GM04503 (cell line): ENCODE results near the gene ACOT4.
"Not testable (repeated sequence)": the region's sequence is repeated elsewhere in the genome, so short reads cannot be mapped to it uniquely, and the experiment has no call there.

Source experiments
- DNase-seq: peaks from one replicate; pipeline ENCODE4 v3.0.0-alpha.2; 2012; ENCODE audit warnings: low read depth

ACOT4 gene

DNA sequence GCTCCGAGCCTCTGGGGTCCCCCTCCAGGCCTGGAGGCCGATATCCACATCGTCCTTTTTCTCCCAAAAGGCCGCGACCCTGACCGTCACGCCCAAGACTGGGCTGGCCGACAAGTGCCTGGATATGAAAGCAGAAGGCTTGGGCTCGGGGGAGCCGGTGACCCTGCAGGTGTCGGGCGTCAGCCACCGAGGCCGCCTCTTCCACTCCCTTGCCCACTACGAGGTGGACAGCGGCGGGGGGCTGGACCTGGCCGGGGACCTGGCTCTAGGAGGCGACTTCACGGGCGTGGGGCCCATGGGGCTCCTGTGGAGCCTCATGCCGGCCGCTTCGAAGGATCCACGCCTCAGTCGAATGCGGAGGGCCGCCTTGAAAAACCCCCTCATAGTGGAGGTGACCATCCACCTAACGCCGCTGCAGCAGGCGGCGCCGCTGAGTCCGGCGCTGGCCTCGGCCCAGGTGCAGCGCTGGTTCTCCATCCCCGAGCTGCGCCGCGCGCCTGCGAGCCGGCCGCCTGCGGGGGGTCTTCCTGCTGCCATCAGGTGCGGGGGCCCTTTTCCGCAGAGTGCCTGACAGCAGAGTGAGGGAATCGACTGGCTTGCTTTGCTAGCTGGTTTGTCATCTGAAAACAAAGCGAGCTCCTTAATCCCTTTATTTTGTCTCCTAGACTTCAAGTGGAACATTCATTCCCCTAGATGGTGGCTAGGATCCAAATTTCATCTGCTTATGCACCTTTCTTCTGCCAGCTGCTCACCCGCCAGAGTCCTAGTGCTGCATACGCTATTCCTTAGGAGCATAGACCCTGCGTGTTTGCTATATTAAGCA lies 42.5 kb downstream of the ACOT4 start:
- no peak for DNase-seq

DNA sequence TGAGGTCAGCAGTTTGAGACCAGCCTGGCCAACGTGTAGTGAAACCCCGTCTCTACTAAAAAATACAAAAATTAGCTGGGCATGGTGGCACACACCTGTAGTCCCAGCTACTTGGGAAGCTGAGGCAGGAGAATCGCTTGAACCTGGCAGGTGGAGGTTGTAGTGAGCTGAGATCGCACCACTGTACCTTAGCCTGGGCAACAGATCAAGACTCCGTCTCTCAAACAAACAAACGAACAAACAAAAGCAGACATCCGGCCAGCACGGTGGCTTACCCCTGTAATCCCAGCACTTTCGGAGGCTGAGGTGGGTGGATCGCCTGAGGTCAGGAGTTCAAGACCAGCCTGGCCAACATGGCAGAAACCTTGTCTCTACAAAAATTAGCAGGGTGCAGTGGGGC lies 44.7 kb downstream of the ACOT4 start:
- not testable (repeated sequence) for DNase-seq

DNA sequence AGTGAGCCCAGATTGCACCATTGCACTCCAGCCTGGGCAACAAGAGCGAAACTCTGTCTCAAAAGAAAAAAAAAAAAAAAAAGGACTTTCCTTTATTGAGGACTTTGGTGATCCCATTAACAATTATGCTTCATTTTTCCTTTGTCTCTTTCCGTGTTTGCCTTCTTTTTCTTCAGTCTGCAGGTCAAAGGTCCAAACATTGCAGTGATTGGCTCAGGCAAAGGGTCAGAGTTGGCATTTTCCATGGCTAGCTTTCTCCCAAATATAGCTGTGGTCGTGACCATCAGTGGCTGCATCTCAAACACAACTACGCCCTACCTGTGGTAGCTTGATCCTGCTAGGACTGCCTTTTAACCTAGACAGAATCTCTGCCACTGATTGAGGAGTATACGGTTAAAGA lies 46.2 kb downstream of the ACOT4 start:
- DNase-seq: no peak

DNA sequence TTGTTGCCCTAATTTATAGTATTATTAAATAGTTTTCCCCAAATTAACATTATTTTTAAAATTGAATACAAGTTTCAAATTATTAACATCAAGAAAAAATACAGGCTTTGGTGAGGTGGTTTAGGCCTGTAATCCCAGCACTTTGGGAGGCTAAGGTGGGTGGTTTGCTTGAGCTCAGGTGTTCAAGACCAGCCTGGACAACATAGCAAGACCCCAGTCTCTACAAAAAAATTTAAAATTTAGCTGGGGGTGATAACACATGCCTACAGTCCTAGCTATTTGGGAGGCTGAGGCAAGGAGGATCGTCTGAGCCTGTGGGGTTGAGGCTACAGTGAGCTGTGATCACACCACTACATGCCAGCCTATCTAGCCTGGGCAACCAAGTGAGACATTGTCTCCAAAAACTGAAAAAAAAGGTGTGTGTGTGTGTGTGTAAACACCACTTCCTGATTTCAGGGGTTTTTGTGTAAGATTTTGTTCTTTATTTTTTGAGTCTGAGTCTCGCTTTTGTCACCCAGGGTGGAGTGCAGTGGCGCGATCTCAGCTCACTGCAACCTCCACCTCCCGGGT lies 49.2 kb downstream of the ACOT4 start:
- DNase-seq: no peak

DNA sequence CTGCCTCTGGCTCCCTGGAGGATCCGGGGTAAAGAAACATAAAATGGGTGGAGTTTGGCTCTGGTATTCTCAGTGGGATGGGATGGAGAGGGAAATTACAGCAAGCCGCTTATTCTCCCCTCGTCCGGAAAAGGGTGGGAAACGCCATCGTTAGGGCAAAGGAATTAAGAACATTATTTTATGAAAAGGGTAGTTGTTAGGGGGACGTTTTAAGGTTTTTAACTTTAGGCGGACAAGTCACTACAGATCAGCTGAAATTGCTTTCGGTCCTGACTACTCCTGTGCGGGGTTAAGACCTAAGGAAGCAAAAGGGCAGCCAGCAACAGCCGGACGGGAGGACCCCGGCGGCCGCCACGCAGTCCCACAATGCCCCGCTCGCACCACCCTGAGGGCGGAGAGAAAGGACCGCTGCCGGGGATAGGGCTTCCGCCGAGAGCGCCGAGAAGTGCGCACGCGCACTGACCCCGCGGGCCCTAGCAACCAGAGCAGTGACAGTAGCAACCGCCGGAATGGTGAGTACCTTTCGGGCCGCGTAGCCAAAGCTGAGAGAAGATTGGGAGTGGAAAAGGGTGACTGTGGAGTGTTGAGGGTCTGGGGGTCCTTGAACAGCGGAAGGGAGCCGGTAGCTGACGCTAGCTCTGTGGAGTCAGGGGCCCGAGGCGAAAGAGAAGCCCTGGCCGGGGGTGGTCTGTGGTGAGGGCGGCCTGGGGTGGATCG lies 53.0 kb downstream of the ACOT4 start, which contains the start of gene DNAL1:
TSS of gene DNAL1 (plus strand) at position 456 of the 717 bp plus-strand sequence. CDS start at position 510, 54 bp downstream.
- peak; percentile 62 for DNase-seq

DNA sequence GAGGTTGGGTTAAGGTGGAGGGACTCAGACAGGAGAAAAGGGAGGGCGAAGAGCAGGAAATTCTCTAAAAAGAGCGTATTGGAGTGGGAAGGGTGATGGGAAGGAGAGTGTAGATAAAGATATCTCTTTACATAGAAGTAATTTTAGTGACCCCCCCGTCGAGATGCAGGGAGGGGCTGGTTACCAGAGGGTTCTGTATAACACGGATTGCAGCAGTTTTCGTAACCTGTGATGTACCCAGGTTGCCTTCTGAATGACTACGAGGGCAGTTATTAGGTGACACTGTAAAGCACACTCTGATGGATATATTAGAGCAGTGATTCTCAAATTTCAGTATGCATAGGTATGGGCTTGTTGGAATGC lies 53.6 kb downstream of the ACOT4 start:
- no peak for DNase-seq
